GM12865 (cell line): Measurements from ENCODE around the gene PCNX2.

ENCODE experiments used
- DNase-seq: peaks from one replicate; pipeline ENCODE4 v3.0.0; 2010; ENCODE audit warnings: low read depth
- H3K4me3 ChIP-seq: 2 replicates; pipeline ENCODE4 v1.5.1; 2011; ENCODE audit warnings: mild to moderate bottlenecking, low read depth, low read length, control low read depth
- TF ChIP-seq, protein P1 (sequence below): IDR thresholded peaks from 2 replicates; pipeline ENCODE4 v1.5.1; 2011; ENCODE audit warnings: low read length, control low read depth, low read depth, inconsistent platforms; ENCODE audit not compliant: insufficient read depth; ENCODE audit errors: missing control alignments

The PCNX2 gene

GRCh38 chr1:232942413-232943294 lies 352.9 kb downstream of the PCNX2 start:
- no peak for DNase-seq
- TF ChIP-seq, protein P1, sequence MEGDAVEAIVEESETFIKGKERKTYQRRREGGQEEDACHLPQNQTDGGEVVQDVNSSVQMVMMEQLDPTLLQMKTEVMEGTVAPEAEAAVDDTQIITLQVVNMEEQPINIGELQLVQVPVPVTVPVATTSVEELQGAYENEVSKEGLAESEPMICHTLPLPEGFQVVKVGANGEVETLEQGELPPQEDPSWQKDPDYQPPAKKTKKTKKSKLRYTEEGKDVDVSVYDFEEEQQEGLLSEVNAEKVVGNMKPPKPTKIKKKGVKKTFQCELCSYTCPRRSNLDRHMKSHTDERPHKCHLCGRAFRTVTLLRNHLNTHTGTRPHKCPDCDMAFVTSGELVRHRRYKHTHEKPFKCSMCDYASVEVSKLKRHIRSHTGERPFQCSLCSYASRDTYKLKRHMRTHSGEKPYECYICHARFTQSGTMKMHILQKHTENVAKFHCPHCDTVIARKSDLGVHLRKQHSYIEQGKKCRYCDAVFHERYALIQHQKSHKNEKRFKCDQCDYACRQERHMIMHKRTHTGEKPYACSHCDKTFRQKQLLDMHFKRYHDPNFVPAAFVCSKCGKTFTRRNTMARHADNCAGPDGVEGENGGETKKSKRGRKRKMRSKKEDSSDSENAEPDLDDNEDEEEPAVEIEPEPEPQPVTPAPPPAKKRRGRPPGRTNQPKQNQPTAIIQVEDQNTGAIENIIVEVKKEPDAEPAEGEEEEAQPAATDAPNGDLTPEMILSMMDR: no peak
- no peak overlapping the region for H3K4me3 ChIP-seq

GRCh38 chr1:232940262-232940661 lies 355.3 kb downstream of the PCNX2 start:
- no peak for DNase-seq
- TF ChIP-seq, protein P1: no peak
- H3K4me3 ChIP-seq: no peak overlapping the region

DNA sequence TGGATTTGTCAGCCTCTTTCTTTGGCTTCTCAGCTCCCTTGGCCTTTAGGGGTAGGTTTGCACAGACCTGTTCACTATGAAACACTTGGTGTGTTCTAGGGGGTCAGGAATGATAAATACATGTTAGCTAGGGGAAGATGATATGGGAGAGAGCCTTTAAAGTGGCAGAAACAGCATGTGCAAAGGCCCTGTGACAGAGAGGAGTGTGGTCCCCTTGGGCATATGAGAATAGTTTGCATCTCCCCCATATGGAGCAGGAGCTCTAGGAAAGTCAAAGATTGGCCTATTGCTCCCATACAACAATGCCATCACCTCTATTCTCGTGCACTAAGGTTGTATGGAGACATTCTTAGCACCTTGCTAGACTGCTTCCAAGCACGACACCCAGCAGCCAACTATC lies 355.8 kb downstream of the PCNX2 start:
- TF ChIP-seq, protein P1: no peak
- no peak overlapping the region for H3K4me3 ChIP-seq
- no peak for DNase-seq

GRCh38 chr1:232938926-232939325 lies 356.6 kb downstream of the PCNX2 start:
- TF ChIP-seq, protein P1: no peak
- DNase-seq: no peak
- H3K4me3 ChIP-seq: no peak overlapping the region

- TF ChIP-seq, protein P1: no peak
- no peak for DNase-seq
- no peak overlapping the region for H3K4me3 ChIP-seq
Measured at GRCh38 chr1:232937741-232938375, 357.7 kb downstream of the PCNX2 start.

GRCh38 chr1:232936941-232937340 lies 358.6 kb downstream of the PCNX2 start:
- no peak overlapping the region for H3K4me3 ChIP-seq
- TF ChIP-seq, protein P1: no peak
- DNase-seq: no peak
